Measurements from ENCODE around the gene STAT6. TPM values are rescaled to one million over a fixed set of nuclear protein-coding genes. Genes with fewer than 3 reads are reported as not detected.

STAT6 gene
- total RNA-seq, 6 experiments from 2014 or later, result 83.7 to 102 (median 93.5) TPM

DNA sequence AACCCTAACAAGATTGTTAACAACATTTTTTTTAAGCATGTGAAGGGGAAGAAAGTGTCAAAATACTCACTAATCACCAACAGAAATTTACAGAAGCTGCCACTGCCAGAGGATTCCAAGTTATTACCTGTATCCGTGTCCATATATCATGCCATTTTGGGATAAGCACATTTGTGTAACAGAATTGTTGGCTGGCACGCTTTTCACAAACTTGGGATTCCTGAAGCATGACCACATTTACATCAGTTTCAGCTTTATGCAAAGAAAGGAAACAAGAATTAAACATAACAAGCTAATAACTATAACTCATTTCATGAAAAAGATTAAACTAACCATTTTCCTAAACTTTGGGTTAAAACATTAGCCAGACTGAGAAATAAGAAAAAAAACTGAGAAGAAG, 38.5 kb downstream of the STAT6 start:
- Mint-ChIP-seq H3K36me3 (ENCODE audit: low read depth) (no peaks in the 10 kb centered on the region; the same call in 1 of the 2 replicates), H3K4me3 (peak overlapping the region; percentile 60), H3K27ac (peak overlapping the region; percentile 70), H3K4me1 (ENCODE audit: low read depth) (peaks cover 32% of the 10 kb centered on the region), H3K9me3 (no peaks in the 10 kb centered on the region), H3K27me3 (ENCODE audit: insufficient read depth) (no peaks in the 10 kb centered on the region)
- TF ChIP-seq, protein P1, sequence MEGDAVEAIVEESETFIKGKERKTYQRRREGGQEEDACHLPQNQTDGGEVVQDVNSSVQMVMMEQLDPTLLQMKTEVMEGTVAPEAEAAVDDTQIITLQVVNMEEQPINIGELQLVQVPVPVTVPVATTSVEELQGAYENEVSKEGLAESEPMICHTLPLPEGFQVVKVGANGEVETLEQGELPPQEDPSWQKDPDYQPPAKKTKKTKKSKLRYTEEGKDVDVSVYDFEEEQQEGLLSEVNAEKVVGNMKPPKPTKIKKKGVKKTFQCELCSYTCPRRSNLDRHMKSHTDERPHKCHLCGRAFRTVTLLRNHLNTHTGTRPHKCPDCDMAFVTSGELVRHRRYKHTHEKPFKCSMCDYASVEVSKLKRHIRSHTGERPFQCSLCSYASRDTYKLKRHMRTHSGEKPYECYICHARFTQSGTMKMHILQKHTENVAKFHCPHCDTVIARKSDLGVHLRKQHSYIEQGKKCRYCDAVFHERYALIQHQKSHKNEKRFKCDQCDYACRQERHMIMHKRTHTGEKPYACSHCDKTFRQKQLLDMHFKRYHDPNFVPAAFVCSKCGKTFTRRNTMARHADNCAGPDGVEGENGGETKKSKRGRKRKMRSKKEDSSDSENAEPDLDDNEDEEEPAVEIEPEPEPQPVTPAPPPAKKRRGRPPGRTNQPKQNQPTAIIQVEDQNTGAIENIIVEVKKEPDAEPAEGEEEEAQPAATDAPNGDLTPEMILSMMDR (IDR thresholded peaks at IDR 0.05), result no peak
- no peak for DNase-seq

DNA sequence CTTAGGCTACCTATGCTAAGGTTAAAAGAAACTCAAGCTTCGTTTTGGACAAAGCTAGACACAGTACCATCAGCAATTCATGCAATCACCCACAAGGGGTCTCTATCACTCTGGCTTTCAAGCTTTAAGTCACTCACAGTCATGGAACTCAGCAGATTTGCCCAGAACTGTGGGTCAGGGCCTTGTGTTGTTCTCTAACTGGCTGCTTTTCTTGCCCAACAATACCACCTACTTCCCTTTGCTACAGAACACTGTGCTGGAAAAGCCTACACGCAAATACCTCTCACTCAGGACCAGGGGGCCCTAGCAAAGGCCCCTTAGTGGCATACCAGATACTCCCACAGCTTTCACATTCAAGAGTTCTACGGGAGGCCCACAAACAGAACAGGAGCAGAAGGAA, 41.6 kb downstream of the STAT6 start:
- peak; percentile 78 for DNase-seq
- TF ChIP-seq, protein P1 (IDR thresholded peaks at IDR 0.05), result peak; percentile 94
- Mint-ChIP-seq H3K36me3 (ENCODE audit: low read depth) (no peaks in the 10 kb centered on the region; the same call in 1 of the 2 replicates), H3K27ac (peak overlapping the region; percentile 49), H3K9me3 (no peaks in the 10 kb centered on the region), H3K27me3 (ENCODE audit: insufficient read depth) (no peaks in the 10 kb centered on the region), H3K4me1 (ENCODE audit: low read depth) (peaks cover 29% of the 10 kb centered on the region), H3K4me3 (no peak overlapping the region)

DNA sequence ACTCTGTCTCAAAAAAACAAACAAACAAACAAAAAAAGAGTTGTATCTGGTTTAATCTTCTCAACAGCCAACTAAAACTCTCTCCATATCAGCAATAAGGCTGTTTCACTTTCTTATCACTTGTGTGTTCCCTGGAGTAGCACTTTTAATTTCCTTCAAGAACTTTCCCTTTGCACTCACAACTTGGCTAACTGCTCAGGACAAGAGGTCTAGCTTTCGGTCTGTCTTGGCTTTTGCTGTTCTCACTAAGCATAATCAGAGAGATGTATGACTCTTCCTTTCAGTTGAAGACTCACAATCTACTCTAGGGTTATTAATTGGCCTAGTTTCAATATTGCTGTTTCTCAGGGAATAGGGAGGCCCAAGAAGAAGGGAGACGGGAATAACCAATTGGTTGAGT, 44.9 kb downstream of the STAT6 start:
- H3K9me3 Mint-ChIP-seq, result no peaks in the 10 kb centered on the region
- no peaks in the 10 kb centered on the region; the same call in none of the 2 replicates for H3K36me3 Mint-ChIP-seq (ENCODE audit: low read depth)
- H3K27me3 Mint-ChIP-seq (ENCODE audit: insufficient read depth), result peaks cover 1% of the 10 kb centered on the region; the same call in 1 of the 2 replicates
- TF ChIP-seq, protein P1 (IDR thresholded peaks at IDR 0.05), result no peak
- no peak overlapping the region for H3K27ac Mint-ChIP-seq
- peaks cover 15% of the 10 kb centered on the region for H3K4me1 Mint-ChIP-seq (ENCODE audit: low read depth)
- no peak overlapping the region for H3K4me3 Mint-ChIP-seq
- no peak for DNase-seq

GRCh38 chr12:57063991-57064685, 47.0 kb downstream of the STAT6 start:
- no peak for DNase-seq
- H3K4me1 Mint-ChIP-seq (ENCODE audit: low read depth), result peaks cover 4% of the 10 kb centered on the region; the same call in 1 of the 2 replicates

DNA sequence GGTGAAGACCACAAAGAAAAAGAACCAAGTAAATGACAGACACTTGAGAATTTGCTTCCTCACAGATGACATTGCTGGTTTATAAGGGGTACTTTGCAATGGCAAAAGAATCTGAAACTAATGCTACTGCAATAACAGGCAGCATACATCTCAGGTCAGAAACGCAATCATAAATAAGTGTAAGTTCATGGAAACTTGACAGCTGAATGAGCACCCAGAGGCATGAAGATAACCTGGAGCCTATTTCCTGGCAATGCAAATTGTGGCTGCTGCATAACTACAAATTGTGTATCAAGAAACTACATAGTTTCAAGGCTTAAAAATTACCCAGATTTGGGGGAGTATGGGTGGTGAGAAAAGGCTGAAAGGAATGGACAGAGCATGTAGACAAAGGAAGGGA, 52.7 kb downstream of the STAT6 start:
- no peak overlapping the region for H3K27ac Mint-ChIP-seq
- H3K27me3 Mint-ChIP-seq (ENCODE audit: insufficient read depth), result no peaks in the 10 kb centered on the region
- no peaks in the 10 kb centered on the region for H3K4me1 Mint-ChIP-seq (ENCODE audit: low read depth)
- no peaks in the 10 kb centered on the region for H3K9me3 Mint-ChIP-seq
- no peak for DNase-seq
- TF ChIP-seq, protein P1 (IDR thresholded peaks at IDR 0.05), result no peak
- peaks cover 22% of the 10 kb centered on the region for H3K36me3 Mint-ChIP-seq (ENCODE audit: low read depth)
- no peak overlapping the region for H3K4me3 Mint-ChIP-seq

More at GRCh38 chr12:57063991-57064685, 47.0 kb downstream of the STAT6 start:
- Mint-ChIP-seq H3K27ac (no peak overlapping the region), H3K9me3 (no peaks in the 10 kb centered on the region), H3K27me3 (ENCODE audit: insufficient read depth) (peaks cover 1% of the 10 kb centered on the region; the same call in 1 of the 2 replicates), H3K4me3 (no peak overlapping the region), H3K36me3 (ENCODE audit: low read depth) (no peaks in the 10 kb centered on the region; the same call in 1 of the 2 replicates)
- TF ChIP-seq, protein P1 (IDR thresholded peaks at IDR 0.05), result no peak

Data from HFFc6 (cell line).